GM19468 (cell line): ENCODE measurements around the gene FOXP1.
"Not testable (repeated sequence)": the region's sequence is repeated elsewhere in the genome, so short reads cannot be mapped to it uniquely, and the experiment has no call there.

Experiments
- ATAC-seq: cut with Tn5 transposase; IDR thresholded peaks from one replicate; pipeline ENCODE4 v1.9.1; 2021; ENCODE audit warnings: mild to moderate bottlenecking, moderate library complexity, moderate number of reproducible peaks; ENCODE audit not compliant: unreplicated experiment; ENCODE audit errors: extremely low read depth

FOXP1 gene

GRCh38 chr3:71441217-71441924, 142.2 kb downstream of the FOXP1 start:
- ATAC-seq: no peak

- no peak for ATAC-seq
Measured at GRCh38 chr3:71438904-71439303, 144.6 kb downstream of the FOXP1 start.

GRCh38 chr3:71438071-71438685, 145.3 kb downstream of the FOXP1 start:
- no peak for ATAC-seq

GRCh38 chr3:71436337-71436736, 147.2 kb downstream of the FOXP1 start:
- no peak for ATAC-seq

GRCh38 chr3:71435836-71436235, 147.7 kb downstream of the FOXP1 start:
- ATAC-seq: not testable (repeated sequence)

GRCh38 chr3:71433631-71434030, 149.9 kb downstream of the FOXP1 start:
- ATAC-seq: no peak

- ATAC-seq: no peak
Measured at GRCh38 chr3:71432044-71432975, 151.2 kb downstream of the FOXP1 start.

- ATAC-seq: no peak
Measured at GRCh38 chr3:71430941-71431552, 152.5 kb downstream of the FOXP1 start.

- no peak for ATAC-seq
Measured at GRCh38 chr3:71429597-71429988, 153.9 kb downstream of the FOXP1 start.

GRCh38 chr3:71428841-71429596, 154.5 kb downstream of the FOXP1 start:
- no peak for ATAC-seq

GRCh38 chr3:71425491-71426071, 157.9 kb downstream of the FOXP1 start:
- no peak for ATAC-seq

GRCh38 chr3:71423151-71423906, 160.2 kb downstream of the FOXP1 start:
- no peak for ATAC-seq

GRCh38 chr3:71421820-71422566, 161.5 kb downstream of the FOXP1 start:
- peak; percentile 93 for ATAC-seq

- ATAC-seq: peak; percentile 40
Measured at GRCh38 chr3:71421475-71421819, 162.1 kb downstream of the FOXP1 start.

- no peak for ATAC-seq
Measured at GRCh38 chr3:71419369-71419768, 164.2 kb downstream of the FOXP1 start.

- no peak for ATAC-seq
Measured at GRCh38 chr3:71417791-71418190, 165.7 kb downstream of the FOXP1 start.

- no peak for ATAC-seq
Measured at GRCh38 chr3:71416876-71417275, 166.7 kb downstream of the FOXP1 start.

GRCh38 chr3:71415681-71416122, 167.8 kb downstream of the FOXP1 start:
- ATAC-seq: no peak
